IPS-NIHi7 (cell line): ENCODE data around the gene ABCC1.

Source experiments
- DNase-seq: peaks from one replicate; pipeline ENCODE4 v3.0.0; 2012; ENCODE audit warnings: mixed read lengths; ENCODE audit errors: extremely low spot score

ABCC1 gene

DNA sequence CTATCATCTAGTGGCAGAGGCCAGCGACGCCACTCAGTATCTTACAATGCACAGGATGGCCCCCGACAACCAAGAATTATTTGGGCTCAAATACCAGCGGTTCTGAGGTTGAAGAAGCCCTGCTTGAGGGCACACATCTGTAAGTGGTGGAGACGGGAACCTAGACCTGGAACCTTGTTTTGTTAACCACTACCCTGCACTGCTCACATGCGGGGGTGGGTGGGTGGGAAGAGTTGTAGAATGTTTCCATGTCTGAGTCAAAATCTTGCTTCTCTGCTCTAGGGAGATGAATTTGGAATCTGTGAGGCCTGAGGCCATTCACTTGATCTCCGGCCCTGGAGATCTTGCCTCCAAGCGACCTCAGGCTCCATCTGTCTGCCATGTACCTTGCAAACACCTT lies 44.1 kb downstream of the ABCC1 start:
- no peak for DNase-seq

DNA sequence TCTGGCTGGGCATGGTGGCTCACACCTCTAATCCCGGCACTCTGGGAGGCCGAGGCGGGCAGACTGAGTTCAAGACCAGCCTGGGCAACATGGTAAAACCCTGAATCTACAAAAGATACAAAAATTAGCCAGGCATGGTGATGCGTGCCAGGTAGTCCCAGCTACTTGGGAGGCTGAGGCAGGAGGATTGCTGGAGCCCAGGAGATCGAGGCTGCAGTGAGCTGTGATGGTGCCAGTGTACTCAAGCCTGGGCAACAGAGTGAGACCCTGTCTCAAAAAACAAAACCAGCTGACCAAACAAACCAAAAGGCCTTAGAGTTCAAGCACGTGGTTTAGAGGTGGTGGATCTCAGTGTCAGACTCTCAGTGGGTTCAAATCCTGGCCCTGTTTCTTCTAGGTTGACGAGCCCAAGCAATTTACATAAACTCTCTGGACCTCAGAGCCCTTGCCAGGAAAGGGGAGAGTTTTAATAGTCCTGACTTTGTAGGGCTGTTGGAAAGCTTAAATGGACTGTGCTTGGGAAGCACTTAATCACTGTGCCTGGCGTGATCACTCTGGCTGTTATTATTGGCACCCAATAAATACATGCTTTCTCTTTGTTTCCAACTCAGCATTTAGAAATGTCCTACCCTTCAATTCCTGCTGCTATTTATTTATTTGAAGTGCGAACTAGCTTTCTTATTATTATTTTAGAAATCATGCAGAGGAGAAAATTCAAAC lies 44.7 kb downstream of the ABCC1 start:
- DNase-seq, result no peak

DNA sequence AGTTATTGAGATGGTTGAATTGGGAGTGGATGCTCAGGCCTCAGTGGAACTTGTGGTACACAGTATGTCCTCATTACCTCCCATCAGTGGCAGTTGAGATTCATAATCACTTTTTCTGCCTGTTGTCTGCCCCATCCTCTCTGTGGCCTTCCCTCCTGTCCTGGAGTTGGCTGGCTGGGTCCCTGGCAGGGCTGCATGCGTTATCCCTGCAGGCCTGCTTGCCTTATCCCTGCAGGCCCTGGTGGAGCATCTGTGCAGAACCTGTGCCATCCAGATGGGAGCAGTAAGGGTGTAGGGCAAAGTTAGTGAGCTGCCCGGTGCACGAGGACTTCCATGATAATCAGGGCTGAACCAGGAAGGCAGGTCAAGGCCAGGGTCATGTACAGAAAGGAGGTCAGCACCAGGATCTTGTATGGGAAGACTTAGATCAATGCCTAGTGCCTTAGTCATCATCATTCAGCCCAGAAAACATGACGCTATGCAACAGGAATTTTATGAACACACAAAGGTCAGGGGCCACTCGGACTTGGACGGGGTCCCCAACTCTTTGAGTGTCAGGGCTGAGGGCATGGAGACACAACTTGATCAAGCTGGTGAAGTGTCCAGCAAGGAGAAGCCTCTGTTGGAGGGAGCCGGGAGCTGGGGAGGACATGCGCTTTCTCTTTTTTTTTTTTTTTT lies 47.2 kb downstream of the ABCC1 start:
- no peak for DNase-seq

DNA sequence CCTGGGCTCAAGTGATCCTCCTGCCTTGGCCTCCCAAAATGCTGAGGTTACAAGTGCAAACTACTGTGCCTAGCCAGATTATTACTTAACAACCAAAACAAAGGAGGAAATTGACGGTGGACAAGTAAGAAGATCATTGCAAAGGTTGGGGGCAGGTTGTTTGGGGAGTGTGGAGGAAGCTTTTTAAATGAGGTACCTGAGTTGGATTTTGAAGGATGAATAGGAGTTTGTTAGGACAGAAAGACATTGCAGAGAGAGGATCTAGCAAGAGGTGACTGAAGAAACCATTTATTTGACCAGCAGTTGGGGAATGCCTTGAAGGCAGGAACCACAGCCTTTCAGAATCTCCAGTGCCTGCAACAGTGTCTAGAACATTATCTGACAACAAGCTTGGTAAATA lies 51.3 kb downstream of the ABCC1 start:
- no peak for DNase-seq

DNA sequence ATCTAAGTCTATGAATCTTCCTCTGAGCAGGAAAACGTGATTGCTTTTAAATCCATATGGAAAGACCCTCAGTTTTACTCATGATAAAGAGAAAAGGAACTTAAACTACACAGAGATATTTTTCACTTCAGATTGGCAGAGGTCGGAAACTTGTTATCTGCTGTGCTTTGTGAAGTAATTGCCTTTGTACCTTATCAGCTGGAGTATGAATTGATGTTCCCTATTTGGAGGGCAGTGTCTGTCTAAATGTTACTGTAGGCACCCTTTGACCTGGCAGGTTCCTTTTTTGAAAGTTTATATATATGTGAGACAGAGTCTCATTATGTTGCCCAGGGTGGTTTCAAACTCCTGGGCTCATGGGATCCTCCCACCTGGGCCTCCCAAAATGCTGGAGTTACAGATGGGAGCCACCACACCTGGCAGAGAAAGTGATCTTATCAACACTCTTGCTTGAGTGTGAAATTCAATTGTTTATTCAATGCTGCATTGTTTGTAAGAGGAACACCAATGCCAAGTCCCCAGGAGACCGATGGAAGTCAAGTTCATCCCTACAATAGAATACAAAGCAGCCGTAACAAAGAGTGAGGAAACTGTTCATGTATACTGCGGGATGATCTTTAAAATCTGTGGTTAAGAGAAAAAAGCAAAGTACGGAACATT lies 52.3 kb downstream of the ABCC1 start:
- DNase-seq, result no peak

DNA sequence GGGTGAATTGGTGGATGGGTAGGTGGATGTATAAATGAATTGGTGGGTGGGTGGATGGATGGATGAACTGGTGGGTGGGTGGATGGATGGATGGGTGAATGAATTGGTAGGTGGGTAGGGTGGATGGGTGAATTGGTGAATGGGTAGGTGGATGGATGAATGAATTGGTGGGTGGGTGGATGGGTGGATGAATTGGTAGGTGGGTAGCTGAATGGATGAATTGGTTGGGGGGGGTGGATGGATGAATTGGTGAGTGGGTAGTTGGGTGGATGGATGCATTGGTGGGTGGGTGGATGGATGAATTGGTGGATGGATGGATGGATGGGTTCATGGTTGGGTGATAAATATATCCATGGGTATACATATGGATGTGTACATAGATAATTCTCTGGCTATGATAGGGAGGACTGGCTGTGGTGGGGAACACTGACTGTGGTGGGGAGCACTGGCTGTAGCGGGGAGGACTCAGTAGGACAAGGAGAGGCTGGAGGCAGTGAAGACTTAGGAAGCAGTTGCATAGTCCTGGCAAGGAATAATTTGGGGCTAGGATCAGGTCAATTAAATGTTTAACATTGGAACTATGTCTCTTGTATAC lies 54.4 kb downstream of the ABCC1 start:
- DNase-seq, result no peak

DNA sequence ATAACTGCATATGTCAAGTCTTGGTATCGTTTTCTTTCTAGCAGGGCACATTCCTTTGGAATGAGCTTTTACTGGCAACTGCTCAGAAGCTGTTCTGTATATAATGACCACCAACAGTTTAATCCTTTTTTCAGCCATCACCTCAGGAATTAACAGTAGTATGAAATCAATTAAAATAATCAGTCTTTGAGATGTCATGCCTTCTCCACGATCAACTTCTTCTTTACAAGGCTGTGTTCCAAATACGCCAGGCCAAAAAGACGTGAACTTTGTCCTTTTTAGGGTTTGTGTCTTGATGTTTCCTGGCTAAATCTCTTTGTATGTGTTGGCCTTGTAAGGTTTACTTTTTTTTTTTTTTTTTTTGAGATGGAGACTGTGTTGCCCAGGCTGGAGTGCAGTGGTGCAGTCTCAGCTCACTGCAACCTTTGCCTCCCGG lies 54.9 kb downstream of the ABCC1 start:
- DNase-seq, result no peak

DNA sequence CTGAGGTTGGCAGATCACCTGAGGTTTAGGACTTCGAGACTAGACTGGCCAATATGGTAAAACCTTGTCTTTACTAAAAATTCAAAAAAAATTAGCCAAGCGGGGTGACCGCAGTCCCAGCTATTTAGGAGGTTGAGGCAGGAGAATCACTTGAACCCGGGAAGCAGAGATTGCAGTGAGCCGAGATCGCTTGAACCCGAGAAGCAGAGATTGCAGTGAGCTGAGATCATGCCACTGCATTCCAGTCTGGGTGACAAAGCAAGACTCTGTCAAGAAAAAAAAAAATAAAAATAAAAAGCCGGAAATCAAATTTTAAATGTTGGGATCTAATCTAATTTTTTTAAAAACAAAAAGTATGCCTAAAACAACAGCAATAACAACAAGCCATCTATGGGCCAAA lies 56.3 kb downstream of the ABCC1 start:
- DNase-seq, result no peak

DNA sequence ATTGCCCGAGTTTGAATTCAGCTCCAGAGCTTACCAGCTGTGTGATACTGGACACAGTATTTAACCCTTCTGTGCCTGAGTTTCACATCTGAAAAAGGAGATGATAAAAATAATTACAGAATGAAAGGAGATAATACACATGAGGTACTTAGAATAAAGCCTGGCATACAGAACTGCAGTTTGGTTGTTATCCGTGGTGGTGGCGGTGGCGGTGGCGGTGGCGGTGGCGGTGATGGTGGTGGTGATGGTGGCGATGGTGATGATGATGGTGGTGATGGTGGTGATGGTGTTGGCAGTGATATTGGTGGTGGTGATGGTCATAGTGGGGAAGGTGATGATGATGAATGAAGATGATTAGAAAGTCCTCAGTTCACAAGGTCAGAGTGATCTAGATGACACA lies 57.2 kb downstream of the ABCC1 start:
- DNase-seq, result no peak

DNA sequence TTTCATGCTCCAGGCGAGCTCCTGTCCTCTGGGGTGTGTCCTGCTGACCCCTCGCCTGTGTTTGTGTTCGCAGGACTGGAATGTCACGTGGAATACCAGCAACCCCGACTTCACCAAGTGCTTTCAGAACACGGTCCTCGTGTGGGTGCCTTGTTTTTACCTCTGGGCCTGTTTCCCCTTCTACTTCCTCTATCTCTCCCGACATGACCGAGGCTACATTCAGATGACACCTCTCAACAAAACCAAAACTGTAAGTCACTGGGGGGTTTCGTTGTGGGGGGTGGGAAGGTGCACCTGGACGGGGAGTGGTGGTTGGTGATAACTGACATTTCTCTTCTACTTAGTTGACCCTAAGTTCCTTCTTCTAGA lies 58.3 kb downstream of the ABCC1 start:
- no peak for DNase-seq

DNA sequence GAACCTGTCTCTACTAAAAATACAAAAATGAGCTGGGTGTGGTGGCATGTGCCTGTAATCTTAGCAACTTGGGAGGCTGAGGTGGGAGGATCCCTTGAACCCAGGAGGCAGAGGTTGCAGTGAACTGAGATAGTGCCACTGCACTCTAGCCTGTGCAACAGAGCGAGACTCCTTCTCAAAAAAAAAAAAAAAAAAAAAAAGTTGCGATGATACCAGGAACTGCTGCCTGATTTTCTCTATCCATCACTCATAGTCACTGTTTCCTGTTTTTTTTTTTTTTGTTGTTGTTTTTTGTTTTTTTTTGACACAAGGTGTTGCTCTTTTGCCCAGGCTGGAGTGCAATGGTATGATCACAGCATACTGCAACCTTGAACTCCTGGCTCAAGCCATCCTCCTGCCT lies 59.2 kb downstream of the ABCC1 start:
- DNase-seq, result no peak

DNA sequence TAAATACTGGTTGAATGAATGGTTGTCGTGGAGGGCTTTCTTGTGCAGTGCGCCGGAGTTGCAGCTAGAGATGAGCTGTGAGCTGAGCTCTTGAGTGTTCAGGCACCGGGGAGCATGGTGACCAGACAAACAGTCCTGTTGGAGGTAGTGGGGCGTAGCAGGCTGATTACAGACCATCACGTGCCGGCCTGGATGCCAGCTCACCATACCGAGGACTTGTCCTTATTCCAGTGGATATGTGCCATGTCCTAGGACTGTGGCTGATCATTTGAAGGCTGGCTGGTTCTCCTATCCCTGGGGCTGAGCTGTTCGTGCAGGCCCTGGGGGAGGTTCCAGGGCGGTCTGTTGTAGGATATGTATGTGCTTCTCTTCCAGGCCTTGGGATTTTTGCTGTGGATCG lies 60.0 kb downstream of the ABCC1 start:
- DNase-seq, result no peak

DNA sequence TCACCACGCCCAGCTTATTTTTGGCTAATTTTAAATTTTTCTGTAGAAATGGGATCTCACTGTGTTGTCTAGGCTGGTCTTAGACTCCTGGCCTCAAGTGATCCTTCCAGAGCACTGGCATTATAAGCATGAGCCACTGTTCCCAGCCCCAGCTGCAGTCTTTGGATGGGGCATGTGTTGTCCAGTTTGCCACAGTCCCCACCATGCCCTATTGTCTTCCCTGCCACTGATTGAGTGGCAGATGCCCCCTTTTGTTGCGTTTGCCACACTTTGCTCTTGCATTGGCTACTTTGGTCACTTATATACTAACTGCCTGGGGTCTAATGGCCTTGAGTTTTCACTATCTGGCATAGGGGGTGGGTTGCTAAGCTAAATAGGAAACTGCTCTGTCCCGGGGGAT lies 60.8 kb downstream of the ABCC1 start:
- no peak for DNase-seq

DNA sequence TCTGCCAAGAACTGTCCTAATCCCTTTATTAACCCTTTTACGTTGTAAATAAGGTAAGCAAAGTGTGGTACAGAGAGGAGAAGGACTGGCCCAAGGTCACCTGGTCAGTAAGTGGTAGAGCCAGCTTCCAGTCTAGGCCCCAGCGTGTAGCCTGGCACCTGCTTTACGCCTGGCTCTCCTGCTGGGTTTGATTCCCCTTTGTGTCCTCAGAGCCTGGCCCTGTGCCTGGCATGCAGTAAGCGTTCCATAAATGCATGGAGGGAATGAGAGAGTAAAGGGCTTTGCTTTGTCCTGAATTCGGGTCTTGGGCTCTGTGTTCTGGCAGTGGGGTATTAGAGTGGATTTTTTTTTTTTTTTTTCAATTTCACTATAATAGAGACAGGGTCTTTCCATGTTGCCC lies 62.7 kb downstream of the ABCC1 start:
- no peak for DNase-seq

DNA sequence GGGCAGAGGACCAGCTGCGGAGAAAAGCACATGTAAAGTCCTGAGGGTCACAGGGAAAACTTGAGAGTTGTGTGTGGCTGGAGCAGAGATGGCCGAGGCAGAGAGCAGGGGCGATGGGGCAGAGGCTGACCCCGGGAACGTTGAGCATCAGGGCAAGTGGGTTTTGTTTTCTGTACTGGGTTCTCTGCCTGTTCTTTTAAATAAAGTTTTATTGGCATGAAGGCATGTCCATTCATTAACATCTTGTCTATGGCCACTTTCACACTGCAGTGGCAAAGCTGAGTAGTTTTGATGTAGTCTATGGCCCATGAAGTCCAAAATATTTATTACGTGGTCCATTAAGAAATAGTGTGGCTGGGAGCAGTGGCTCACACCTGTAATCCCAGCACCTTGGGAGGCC lies 64.4 kb downstream of the ABCC1 start:
- DNase-seq, result no peak

DNA sequence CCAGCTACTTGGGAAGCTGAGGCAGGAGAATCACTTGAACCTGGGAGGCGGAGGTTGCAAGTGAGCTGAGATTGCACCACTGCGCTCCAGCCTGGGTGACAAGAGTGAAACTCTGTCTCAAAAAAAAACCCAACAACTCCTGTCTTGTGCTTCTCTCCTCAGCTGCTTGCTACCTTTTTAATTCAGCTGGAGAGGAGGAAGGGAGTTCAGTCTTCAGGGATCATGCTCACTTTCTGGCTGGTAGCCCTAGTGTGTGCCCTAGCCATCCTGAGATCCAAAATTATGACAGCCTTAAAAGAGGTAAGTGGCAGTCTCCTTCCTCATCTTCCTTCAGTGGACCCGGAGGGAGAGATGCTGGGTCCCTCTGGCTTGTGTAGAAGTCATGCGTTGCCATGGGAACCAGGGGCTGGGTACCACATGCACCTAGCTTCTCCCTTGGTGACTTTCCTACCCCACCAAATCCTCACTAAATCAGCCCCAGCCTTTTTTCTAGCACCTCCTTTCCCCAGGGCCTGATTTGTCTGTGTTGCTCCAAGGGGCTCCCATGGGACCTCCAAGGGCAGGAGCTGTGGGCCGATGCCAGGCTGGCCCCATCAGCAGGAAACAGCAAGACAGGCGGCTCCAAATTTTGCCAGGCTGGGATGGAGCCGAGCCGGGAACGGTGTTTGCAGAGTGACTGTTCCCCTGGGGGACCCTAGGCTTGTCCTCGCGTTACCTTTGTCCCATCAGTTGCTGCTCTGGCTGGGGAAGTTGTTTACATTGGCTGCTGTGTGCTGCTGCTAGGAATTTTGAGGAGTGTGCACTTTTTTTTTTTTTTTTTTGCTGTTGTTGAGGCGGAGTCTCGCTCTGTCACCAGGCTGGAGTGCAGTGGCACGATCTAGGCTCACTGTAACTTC lies 65.2 kb downstream of the ABCC1 start:
- DNase-seq, result no peak

DNA sequence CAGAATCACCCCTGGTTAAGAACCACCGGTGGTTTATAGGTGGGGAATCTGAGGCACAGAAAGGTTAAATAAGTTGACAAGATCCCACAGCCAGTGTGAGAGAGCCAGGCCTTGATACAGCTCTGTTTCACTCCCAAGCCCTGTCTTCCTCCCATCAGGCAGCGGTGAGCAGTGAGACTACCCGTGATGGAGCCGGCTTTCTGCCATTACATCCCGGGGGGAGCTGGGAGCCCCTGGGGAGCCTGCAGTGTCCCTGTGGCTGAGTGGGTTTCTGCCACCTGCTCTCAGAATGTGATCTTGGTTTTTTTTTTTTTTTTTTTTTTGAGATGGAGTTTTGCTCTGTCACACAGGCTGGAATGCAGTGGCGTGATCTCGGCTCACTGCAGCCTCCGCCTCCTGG lies 66.4 kb downstream of the ABCC1 start:
- no peak for DNase-seq

DNA sequence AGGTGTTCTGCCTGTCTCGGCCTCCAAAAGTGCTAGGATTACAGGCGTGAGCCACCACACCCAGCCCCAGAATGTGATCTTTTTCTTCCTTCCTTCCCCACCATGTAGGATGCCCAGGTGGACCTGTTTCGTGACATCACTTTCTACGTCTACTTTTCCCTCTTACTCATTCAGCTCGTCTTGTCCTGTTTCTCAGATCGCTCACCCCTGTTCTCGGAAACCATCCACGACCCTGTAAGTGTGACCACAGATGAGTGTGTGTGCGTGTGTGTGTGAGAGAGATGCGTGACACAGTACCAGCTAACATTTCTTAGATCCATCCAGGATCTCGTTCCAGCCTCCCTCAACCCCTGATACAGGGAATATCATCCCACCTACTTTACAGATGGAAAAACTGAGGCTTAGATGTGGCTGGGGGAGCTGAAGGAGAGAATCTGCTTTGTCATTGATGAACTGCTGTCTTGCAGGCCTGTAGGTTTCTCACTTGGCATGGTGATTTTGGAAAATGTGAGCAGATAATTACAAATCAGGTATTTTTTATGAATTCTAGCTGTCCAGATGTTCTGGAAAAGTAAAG lies 67.1 kb downstream of the ABCC1 start:
- no peak for DNase-seq

DNA sequence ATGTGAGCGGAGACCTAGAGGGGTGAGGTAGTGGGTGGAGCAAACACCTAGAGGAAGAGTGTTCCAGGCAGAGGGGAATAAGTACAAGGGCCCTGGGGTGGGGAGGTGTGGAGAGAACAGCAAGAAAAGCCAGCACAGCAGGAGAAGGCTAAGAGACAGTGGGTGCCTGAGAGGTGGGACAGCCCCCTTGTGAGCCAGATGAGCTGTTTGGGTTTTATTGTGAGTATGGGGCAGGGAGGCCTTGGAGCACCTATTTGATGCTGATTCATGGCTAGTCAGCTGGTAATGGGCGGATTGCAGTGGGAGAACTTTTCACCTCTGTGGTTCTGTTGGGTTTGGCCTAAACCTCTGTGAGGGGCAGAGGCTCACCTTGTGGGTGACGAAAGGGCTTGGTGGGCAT lies 68.4 kb downstream of the ABCC1 start:
- no peak for DNase-seq

DNA sequence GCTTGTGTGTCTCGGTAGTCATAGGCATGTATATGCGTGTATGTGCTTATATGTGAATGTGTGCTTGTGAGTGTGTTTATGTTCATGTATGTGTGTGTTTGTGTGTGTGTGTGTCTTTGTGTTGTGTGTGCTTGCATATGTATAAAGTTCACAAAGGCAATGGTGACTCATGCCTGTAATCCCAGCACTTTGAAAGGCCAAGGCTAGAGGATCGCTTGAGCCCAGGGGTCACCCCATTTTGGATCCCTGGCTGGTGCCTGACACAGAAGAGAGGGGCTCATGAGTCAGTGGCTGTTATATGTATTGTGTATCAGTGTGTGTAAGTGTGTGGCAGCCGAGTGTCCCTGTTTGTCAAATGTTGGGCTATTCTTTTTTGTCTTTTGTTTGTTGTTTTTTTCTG lies 69.3 kb downstream of the ABCC1 start:
- DNase-seq, result no peak

DNA sequence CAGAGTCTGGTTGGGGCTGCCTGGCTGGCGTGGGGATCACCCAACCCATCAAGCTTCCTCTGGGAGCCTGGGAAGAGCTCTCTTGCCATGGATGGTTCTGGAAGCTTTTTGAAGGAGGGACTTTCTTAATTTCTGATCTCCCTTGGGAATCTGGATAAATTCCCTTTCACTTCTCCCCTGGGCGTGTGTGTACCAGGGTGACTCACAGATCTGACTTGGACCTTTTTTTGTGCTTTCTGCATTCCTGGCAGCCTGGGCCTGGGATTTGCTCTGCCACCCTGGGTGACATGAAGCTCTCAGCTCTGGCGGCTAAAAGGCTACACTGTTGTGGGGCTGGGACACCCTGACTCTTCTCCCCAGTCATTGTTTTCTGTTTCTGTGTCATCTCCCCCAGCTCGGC lies 70.1 kb downstream of the ABCC1 start:
- DNase-seq, result no peak

DNA sequence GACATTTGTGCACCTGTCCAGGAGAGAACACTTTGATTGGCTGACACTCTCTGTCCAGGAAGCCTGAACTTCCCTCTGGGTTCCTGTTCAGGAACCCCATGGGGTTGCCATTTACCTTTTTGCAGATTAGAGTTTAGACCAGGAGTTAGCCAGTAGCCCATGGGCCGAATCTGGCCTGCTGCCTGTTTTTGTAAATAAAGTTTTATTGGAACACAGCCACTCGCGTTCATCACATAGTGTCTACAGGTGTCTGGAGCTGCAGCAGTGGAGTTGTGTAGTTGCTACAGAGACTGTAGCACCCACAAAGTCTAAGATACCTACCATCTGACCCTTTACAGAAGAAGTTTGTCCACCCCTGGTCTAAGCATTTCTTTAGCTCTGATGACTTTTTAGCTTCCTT lies 70.9 kb downstream of the ABCC1 start:
- no peak for DNase-seq
